Measurements from ENCODE around the gene DCK.

DCK gene

DNA sequence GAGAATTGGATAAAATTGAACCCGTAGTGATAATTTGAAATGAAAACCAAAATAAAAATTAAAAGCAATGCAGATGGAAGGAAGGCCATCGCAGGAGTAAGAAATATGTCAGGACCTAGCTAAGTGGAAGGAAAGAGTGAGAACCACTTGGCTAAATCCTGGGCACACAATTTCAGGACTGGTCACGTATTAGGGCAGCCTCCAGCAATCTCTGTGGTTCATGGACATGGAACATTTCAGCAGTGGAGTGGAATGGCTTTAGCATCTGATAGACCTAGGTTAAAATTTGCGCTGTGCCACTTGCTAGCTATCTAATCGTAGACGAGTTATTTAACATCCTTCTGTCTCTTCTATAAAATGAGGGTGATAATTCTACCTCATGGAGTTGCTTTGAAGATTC, 71.1 kb downstream of the DCK start:
- DNase-seq: no peak

DNA sequence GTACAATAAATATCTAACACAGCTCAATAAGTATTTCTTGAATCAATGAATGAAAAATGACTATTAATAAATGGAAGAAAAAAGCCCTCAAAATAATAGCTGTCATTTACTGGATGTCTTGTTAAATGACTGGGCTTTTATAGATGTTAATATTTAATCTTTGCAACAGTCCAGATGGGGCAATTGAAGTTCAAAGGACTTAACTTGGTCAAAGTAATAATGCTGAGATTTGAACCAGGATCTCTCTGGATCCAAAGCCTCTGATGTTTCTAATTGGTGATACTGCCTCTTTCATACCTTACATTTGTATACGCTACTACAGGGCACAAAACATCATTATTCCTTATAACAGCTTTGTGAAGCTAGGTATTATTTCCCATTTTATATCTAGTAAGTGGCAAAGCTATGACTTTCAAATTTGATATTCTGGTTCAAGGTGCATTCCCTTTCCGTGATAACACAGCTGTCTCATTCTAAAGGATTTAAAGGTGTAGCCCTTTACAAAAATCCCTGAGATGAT, 72.6 kb downstream of the DCK start:
- DNase-seq: no peak

DNA sequence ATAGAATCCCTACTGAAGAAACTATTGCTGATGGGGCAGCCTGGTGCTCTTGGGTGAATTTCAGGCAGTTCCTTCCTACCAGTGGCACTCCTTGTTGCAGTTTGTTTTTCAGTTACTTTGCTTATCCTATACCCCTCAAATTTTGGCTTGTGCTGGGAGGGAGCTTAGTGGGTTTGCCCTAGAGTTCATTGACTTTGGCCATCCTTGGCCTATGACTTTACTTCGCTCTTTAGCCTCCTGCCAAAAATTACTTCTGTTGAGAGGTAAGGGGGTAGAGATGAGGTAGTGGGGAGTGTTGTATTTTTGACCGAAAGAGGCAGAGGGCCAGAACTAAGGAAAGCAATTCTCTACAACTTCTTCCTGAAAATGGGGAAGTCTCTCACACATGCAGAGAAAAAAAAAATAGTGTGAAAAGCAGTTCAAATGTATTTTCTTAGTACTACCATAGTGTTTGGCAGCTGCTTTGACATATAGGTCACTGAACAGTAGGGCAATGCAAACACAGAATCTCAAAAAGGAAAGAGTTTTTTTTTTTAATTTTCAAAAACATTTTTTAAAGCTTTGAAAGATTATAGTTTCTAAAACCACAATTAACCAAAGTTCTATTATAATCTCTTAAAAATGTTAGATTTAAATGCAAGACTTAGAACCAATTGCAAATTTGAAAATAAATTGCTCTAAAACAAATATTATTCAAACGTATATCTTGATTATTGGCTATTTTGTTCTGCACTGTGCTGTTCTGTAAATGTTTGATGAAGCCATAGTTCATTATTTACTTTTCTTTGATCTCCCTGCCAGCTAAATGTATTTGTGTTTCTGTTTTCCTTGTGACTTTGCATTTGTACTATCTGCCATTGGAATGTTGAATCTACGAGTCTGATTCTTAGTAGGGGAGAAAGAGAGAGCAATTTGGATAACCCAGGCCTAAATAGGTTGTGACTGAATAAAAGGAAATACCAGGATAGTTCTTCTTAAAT, 73.6 kb downstream of the DCK start:
- peak in 2 of 4 experiments; percentile 3 to 16 for DNase-seq

GRCh38 chr4:71069063-71069462, 75.6 kb downstream of the DCK start:
- DNase-seq: no peak

DNA sequence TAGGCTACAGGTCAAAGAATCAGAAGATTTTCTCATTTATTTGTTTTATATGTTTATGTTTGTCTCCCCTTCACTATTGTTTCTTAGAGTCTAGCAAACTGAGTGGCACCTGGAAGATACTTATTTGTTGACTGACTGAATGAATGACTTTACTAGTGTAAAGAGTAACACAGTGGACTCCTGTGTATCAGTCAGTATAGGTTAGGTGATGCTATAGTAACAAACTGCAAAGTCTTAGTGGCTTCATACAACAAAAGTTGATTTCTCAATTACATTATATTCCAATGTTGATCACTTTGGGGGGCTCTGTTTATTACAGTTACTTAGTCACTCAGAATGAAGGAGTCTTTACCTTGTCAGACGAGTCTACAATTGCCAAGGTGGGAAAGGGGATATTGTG, 76.6 kb downstream of the DCK start:
- no peak for DNase-seq

DNA sequence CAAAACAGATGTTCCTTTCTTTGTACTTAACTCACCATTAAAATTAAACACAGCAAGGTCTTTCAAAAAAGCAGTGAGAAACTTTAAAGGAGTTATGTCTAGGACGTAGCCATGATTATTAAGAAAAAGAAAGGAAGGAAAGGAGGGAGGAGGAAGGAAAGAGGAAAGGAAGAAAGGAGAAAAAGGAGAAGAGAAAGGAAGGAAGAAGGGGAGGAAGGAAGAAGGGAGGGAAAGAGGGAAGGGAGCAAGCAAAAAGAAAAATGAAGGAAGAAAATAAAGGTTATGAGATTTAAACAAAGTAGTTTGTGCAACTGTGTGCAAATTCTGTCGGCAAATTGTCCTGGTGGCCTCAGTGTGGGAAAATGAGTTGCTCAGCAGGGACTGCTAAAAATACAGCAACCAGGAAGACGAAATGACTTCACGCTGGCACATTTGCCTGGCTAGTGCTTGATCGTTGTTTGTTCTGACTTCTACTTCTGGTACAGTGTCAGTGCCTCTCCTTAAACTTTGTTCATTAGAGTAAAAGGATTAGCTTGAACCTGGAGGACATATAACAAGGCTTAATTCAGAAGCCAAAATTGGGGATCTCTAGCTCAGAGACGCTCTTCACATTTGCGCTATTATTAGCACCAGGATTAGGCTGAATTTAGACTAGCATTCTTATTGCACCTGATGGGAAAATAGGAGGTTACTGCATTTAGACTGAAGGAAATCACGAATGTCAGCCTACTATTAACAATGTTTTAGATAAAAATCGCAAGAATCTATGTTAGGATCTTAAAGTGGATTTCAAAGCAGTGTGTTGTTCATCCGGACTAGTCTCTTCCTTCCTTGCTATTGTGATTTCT, 81.2 kb downstream of the DCK start:
- peak in 1 of 4 experiments; percentile 3 for DNase-seq
